Measurements from ENCODE around the gene PCBP2.
"Not testable (repeated sequence)": the region's sequence is repeated elsewhere in the genome, so short reads cannot be mapped to it uniquely, and the experiment has no call there.

PCBP2 gene

DNA sequence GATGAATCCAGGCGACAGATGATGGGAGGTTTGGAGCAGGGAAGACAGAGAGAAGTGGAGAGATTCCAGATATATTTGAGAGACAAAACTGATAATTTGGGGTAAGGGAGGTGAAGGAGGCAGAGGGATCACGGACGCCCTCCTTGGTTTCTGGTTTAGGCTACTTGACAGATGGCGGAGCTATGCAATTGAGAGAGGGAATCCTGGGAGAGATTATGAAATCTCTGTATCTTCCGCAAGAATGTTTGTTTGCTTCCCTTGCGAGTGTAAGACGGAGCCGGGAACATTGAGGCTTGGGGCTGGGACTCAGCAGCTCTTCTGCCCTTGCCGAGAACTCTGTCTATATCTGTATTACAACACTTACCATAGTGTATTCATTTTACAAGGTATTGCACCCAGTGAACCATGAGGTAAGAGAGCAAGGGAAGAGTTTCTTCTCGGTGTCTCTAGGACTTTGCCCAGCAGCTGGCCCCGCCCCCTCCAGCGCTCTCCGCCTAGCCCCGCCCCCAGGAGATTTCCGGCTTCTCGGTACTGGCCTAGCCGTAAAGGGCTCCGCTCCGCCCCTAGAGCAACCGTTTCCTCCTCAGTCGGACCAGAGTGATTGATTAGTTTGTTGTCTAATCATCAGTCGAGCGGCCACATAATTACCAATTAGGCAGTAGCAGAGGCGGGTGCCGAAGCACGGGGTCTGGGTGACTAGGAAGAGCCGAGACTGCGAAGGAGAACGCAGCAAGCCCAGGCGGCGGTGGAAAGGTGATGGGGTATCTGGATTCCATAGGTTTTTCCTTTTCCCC lies 10.7 kb upstream of the PCBP2 start, which contains the start of gene PRR13:
Gene PRR13, plus strand, starts transcription at position 695 of the 794 bp plus-strand sequence. CDS start 981 bp downstream, outside the sequence.
- peak; percentile 96 for DNase-seq

DNA sequence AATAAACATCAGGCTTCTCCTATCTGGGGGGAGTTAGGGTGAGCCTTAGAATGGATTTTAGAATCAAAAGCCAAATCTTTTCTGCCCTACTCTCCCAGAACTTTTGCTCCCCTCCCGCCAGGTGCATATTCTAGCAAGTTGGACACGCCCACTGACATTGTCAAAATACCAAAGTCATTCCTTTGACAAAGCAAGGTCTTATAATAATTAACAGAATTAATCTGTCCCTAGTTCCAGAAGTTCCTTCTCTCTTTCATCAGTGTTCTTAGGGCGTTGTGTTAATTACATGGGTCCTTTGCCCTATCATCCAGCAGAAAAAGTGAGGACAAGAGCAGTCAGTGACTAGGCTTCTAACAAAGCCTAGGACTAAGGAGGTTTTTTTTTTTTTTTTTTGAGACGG lies 7.9 kb upstream of the PCBP2 start:
- DNase-seq: no peak

DNA sequence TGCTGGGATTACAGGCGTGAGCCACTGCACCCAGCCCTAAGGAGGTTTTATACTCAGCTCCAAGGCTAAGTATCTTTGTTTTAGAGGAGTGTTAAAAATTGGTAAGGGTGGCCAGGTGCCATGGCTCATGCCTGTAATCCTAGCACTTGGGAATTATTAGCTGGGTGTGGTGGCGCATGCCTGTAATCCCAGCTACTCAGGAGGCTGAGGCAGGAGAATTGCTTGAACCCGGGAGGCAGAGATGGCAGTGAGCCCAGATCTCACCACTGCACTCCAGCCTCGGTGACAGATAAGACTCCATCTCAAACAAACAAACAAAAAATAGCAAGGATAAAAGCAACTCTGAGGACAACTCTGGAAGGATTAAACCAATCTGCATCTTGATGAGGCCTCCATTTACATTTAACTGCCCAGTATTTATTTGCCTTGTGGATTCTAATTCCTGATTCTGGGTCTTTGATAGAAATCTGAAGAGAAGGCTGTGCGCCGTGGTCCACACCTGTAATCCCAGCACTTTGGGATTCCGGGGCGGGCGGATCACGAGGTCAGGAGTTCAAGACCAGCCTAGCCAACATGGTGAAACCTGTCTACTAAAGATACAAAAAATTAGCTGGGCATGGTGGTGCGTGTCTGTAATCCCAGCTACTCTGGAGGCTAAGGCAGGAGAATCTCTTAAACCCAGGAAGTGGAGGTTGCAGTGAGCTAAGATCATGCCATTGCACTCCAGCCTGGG lies 7.1 kb upstream of the PCBP2 start:
- DNase-seq: not testable (repeated sequence)

DNA sequence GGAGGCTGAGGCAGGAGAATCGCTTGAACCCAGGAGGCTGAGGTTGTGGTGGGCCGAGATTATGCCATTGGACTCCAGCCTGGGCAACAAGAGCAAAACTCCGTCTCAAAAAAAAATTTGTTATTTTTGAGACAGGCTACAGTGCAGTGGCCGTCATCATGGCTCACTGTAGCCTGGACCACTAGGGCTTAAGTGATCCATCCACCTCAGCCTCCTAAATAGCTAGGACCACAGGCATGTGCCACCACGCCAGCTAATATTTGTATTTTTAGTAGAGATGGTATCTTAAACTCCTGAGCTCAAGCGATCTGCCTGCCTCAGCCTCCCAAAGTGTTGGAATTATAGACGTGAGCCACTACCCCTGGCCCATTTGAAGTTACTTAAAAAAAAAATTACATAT lies 966 bp upstream of the PCBP2 start:
- no peak for DNase-seq

DNA sequence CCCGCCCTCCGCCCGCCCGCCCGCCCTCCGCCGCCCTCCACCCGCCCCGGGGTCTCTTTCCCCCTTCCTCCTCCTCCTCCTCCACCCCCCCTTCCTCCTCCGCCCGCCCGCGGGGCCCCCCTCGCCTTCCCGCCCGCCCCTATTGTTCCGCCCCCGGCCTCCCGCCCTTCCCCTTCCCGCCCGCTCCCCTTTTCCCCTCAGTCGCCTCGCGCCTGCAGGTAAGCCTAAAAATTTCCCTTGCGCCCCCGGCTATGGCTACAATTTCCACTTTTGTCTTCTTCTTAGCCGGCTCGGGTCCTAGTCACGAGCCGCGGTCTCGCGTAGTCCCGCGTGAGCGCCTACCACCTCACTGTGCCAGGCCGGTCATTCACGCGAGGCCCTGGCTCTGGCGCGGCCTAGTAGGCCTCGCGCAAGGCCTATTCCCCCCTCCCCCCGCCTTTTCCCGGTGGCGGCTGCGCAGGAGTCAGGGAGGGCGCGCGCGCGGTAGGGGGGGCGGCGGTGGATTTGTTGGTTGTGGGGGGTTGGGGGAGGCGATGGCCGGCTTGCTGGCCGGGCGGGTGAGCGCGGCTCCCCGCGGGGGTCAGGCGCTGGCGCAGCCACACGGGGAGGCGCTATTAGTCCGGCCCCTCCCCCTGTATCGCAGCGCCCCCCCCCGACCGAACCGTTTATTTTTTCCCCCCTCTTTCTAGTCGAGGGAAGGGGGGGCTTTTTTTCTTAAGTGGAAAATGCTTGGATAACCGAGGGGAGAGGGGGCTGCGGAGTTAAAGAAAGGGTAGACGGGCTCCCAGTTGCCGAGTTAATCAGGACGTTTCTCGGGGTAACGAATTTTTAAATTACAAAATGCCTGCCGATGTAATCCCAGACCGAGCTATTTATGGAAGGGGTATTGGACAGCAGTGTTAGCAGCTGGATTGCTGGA lies 516 bp downstream of the PCBP2 start:
- peak; percentile 70 for DNase-seq

DNA sequence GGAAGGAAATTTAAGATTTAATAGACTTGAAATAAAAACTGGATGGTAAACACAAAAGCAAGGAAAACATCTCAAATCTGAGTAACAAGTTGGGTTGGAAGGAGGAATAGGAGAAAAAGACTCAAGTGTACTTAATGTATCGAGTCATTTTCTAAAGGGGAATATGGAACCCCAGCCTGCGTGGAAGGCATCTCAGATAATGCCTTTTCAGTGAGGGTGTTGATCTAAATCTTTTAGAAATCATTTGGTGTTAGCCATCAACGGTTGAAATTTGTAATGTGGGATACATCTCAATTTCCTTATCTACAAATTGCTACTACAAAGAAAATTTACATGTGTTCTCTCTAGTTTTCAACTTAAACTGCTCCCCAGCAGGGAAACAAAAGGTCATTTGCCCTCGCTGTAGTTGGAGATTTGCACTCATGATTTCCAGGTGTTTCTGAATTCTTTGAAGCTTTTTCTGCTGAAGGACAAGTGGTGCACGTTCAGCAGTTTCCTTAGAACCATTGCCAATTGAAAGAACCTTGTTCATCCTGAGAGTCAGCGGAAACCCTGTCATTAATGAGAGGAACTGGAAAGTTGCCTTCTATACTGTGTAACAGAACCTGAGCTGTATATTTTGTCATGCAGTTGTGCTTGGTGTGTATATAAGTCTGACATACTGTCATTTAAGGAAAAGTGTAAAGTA lies 2.2 kb downstream of the PCBP2 start:
- DNase-seq: no peak

DNA sequence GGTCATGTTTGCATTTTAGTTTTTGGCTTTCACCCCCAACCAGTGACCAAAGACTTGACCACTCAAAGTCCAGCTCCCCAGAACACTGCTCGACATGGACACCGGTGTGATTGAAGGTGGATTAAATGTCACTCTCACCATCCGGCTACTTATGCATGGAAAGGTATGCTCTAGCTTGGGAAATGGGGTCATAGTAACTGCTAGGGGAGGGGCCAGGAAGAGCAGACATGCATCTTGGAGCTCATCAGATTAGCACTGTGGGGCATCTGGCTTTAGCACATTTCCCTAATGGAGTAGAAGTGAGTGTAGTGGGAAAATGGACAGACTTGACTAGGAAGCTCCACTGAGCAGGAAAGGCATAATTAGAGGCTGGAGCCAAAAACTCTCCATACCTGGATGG lies 2.8 kb downstream of the PCBP2 start:
- DNase-seq: no peak

DNA sequence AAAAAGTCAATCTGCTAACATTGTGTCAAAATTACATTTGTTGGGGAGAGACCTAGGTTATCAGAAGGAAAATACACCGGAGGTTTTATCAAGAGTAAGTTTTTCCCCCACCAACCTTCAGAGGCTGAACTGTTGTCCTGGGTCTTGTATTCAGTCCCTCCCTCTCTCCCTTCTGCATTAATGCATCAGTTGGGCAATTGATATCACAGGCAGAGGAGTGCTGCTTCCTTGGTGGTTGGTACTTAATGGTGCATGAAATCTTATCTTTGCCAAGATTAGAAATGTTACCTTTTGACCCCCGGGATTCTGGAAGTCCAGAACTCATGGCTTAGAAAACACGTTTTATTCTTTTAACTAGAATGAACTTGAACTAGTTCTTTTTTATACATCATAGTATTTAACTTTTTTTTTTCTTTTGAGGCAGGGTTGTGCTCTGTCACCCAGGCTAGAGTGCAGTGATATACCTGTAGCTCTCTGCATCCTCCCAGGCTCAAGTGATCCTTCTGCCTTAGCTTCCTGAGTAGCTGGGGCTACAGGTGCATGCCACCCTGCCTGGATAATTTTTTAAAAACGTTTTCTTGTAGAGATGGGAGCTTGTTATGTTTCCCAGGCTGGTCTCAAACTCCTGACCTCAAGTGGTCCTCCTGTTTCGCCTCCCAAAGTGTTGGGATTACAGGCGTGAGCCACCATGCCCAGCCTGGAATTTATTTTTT lies 4.9 kb downstream of the PCBP2 start:
- no peak for DNase-seq

DNA sequence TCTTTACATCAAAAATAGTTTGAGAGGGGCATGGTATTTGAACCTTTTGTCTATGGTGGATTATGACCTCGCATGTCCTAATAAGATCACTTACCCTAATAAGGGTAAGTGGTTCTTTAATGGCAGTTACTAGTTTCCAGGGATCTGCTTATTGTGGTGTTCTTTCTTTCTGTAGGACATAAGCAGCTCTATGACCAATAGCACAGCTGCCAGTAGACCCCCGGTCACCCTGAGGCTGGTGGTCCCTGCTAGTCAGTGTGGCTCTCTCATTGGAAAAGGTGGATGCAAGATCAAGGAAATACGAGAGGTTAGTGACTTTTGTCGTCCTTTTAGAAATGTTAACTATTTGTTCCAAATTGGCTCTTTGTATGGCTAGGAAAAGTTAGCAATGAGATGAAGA lies 7.2 kb downstream of the PCBP2 start:
- DNase-seq: no peak

DNA sequence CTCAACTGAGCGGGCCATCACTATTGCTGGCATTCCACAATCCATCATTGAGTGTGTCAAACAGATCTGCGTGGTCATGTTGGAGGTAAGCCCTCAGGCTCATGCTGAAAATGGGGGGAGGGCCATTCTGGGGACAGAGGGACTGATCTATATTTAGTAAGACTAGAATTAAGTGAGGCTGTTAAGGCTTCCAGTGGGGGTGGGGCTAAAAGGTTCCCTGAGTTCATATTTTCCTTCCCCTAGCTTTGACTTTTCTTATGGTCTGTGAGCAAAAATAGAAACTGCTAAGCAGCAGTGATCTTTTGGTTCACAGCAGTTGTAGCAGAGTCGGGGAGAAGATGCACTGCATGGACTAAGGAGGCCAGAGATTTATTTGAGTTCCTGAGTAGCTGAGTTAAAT lies 9.2 kb downstream of the PCBP2 start:
- no peak for DNase-seq

DNA sequence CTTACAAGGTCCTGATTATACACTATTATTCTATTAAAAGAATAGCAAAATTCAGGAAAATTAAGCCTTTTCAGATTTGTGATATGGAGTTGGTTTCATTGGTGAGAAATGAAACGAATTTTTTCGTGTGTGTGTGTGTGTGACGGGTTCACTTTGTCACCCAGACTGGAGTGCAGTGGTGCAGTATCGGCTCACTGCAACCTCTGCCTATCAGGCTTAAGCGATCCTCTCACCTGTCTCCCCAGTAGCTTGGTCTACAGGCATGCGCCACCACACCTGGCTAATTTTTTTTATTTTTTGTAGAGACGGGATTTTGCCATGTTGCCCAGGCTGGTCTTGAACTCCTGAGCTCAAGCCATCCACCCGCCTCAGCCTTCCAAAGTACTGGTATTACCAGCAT lies 9.7 kb downstream of the PCBP2 start:
- no peak for DNase-seq

DNA sequence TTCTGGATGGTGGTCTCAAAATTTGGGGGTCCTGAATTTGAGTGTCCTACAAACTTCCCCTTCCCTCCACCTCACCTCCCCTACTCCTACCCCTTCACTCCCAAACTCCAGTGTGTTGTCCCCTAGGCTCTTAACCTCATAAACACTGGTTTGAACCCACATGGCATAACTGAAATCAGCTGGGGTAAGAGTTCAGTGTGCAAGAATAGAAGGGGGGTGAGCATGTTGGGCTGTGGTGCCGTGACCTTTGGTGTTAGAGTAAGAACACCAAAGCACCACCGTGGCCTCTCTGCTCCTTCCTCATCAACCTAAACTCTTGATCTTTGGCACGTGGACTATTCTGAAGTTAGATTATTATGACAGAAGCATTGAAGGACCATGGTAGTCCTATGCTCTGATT lies 11.0 kb downstream of the PCBP2 start:
- no peak for DNase-seq

DNA sequence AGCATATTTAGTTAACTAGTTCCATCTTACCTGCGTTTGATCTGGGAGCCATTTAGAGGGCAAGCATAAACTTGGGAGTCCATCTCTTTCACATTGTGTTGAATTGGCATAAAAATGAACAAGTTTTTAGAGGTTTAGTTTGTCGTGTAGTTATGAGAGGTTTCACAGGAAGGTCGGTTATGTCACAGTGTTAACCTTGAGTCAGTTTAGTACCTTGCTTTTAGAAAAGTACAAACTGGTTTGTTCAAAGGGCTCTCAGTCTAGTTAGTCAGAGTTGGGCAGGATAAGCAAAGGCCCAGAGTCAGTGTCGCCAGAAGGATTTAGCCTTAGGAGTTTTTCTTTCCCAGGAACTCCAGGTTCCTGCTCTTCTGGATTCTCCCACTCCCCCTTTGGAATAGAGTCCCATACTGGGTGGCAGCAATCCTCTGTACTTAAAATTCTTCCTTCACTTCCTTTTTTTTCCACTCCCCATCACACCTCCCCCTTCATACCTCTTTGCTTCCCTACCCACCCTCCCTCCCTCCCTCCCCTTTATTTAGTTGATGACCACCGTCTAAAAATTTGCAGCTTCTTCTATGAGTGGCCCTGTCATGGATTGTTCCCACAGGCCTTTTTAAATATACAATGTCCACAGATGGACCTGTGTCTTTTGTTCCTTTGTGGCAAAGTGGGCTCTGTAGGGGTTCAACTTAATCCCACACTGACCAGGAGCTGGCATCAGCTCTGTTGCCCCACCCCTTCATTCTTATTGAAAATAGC lies 12.1 kb downstream of the PCBP2 start:
- DNase-seq: no peak

DNA sequence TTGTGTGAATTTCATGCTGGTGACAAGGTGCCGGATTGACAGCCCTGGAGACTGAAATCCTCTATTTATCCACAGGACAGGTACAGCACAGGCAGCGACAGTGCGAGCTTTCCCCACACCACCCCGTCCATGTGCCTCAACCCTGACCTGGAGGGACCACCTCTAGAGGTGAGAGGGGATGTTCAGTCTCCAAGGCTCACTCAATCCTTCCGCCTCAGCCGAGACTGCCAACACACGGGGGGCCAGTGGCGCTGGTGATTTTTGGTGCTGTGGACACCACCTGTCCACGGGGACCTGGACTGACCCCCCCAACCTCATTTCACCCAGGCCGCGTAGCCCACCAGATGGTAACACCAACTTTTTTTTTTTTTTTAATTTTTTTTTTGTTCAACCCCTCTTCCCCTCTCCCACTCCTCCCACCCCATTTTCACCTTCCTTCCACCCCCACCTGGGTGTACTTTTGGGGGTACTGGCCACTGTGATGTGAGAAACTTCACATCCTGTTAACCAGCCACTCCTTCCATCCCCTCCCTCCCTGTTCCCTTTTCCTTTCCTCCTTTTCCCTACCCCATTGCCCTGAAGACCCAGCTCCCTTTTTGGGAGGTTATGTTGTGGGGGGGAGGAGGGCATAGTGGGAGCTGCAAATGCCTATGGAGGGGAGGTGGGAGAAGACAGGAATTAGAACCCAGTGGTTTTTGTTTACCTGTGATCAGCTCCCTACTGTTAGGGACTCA lies 12.9 kb downstream of the PCBP2 start:
- no peak for DNase-seq

DNA sequence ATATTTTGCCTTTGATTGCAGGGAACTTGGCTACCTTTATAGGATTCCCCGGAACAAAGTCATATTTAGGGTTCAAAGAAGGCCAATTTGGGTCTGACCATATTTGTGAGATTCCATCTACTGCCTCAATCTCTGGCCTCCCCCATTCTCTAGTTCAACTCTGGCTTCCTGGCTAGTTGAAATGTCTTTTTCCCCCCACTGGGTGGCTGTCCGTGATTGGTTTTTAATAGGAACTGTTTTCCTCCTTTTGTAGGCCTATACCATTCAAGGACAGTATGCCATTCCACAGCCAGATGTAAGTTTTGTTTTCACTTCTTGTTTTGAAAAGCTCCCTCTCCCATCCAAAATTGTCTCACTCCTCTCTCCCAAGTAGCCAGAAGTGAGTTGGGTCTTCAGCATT lies 13.8 kb downstream of the PCBP2 start:
- DNase-seq: no peak

DNA sequence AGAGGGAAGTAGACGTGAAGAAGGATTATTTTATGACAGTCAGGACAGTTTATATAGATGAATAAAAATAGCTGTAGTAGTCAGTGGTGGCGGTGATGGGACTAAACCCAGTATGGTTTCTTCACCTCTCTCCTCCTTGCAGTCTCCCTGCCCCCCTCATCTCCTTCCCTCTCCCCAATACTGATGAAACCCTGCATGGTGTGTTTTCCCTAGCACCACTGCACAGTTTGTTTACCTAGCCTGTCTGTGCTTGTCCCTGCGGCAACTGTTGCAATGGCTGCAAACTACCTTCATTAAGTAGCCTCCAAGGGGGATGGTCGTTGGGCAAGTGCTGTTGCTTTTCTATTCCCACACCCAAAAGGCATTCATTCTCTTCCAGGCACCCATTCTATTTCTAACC lies 14.7 kb downstream of the PCBP2 start:
- no peak for DNase-seq

DNA sequence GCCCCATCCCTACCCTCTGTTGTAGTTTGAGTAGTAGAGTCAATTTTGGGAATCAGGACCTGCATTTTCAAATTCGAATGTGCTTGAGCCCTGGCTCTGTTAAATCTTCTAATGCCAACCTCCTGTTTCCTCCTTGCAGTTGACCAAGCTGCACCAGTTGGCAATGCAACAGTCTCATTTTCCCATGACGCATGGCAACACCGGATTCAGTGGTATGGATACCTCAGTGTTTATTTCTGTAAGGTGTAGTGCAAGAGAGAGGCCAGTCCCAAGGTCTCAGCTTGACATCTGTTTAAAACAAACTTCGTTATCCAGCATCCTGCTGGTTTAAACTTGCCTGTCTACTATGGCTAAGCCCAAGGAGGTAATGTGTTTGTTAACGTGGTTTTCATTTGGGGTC lies 15.2 kb downstream of the PCBP2 start:
- DNase-seq: no peak

DNA sequence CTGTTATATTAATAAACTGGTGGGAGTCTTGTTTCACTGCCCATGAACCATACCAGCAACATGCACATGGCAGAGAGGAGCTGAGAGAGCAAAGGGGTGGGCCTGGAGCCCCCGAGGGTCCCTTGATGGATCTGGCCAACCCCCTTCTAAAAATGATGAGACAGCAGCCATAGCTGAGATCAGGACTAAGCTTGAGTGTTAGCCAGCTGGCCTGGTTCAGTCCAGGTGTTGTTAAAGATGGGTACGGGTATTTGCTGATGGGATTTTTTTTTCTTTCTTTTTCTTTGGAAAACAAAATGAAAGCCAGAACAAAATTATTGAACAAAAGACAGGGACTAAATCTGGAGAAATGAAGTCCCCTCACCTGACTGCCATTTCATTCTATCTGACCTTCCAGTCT lies 16.0 kb downstream of the PCBP2 start:
- no peak for DNase-seq

DNA sequence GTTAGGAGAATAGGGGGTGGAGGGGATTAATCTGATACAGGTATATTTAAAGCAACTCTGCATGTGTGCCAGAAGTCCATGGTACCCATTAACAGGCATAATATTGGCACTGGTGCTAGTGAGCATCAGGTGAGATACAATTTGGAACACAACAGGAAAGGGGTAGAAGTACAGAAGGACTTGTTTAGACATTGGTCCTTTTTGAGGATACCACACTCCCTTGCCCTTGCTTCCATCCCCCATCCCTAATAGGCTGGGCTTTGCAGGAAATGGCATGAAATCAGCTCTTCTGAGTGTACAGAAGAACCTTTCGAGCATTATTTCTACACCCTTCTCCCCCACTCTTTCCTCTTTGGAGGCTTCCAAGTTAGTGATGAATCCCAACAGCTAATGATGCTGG lies 16.4 kb downstream of the PCBP2 start:
- no peak for DNase-seq

DNA sequence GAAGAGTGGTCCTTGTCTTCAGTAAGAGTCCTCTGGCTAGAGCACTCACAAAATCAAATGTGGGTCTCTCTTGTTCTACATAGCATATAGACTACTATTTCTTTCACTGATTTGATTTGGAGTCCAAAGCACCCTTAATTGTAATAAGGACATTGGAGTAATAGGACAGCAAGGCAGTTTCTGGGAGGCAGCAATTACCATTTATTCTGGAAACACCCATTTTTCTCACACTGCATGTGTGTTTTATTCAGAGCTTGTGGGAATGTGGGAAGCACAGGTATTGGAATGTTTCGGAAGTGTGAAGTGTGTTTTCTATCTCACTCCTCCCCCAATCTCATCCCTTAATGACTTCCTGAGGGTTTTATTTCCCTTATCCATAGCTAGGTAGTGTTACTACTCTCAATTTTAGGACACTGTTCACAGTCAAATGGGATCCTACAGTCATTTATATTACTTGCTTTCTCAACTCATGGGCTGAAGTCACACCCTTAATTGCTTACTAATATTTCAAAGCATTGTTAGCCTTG lies 20.2 kb downstream of the PCBP2 start:
- DNase-seq: no peak
